Stimulated activated CD4-positive, alpha-beta T cell treated with anti-CD3 and anti-CD28 coated beads, Interleukin-2, amount 100 ng/mL, for 48 hours (primary cell): ENCODE data around the gene COMT.

ENCODE experiments used
- DNase-seq, 2 donors: peaks; one replicate each; pipeline ENCODE4 v3.0.0-alpha.2; 2020

The COMT gene

GRCh38 chr22:20015971-20016733, 74.6 kb downstream of the COMT start:
- DNase-seq: no peak

GRCh38 chr22:20016734-20017621, 75.4 kb downstream of the COMT start, which contains the start of gene ARVCF:
Gene ARVCF, minus strand, starts transcription at chr22:20016823. Its CDS starts 26,029 bp downstream, at chr22:19990794.
- DNase-seq: peak; percentile 91 to 93

- DNase-seq: no peak
These were observed 76.0 kb downstream of the COMT start for GRCh38 chr22:20017622-20017958.

- no peak for DNase-seq
These were observed 76.4 kb downstream of the COMT start for GRCh38 chr22:20018001-20018400.
